ENCODE measurements around the gene EXOC4. TPM values are rescaled to one million over a fixed set of nuclear protein-coding genes. Genes with fewer than 3 reads are reported as not detected.

Gene EXOC4
- total RNA-seq, 1 experiment from 2014 or later, result 75.8 TPM

GRCh38 chr7:133712544-133712943 lies 459.7 kb downstream of the EXOC4 start:
- Histone ChIP-seq H3K9me3 (ENCODE audit: control insufficient read depth, low read depth, low read length) (no peaks in the 10 kb centered on the region), H3K27ac (ENCODE audit: insufficient read length, low read depth, low read length) (no peak overlapping the region), H3K79me2 (ENCODE audit: insufficient read depth, low read length) (no peaks in the 10 kb centered on the region), H2BK120ac (ENCODE audit: low read depth, low read length, poor library complexity, severe bottlenecking) (no peak overlapping the region), H2AFZ (ENCODE audit: low read length) (no peak overlapping the region), H4K20me1 (ENCODE audit: control insufficient read depth, insufficient read depth, insufficient read length) (no peaks in the 10 kb centered on the region), H3K27me3 (ENCODE audit: insufficient read depth, low read length) (no peaks in the 10 kb centered on the region), H3T11ph (ENCODE audit: low read length) (no peak overlapping the region), H4K91ac (ENCODE audit: insufficient read length, low read depth, low read length) (no peak overlapping the region), H3K14ac (ENCODE audit: insufficient read depth, low read length) (no peak overlapping the region), H3K4me2 (ENCODE audit: insufficient read depth, insufficient read length, low read length) (no peak overlapping the region), H3K9ac (ENCODE audit: extremely low read depth, insufficient read length, low read length) (no peak overlapping the region), H3K23ac (ENCODE audit: insufficient read length, low read depth, low read length) (no peak overlapping the region), H3K4ac (ENCODE audit: low read depth, low read length) (no peak overlapping the region), H3K18ac (ENCODE audit: insufficient read length, low read depth, low read length) (no peak overlapping the region), H2BK5ac (ENCODE audit: insufficient read length, low read length) (no peak overlapping the region), H4K5ac (ENCODE audit: insufficient read length, low read depth, low read length) (no peak overlapping the region), H3K4me1 (ENCODE audit: insufficient read depth, low read length) (no peaks in the 10 kb centered on the region), H2BK20ac (ENCODE audit: low read depth, low read length, poor library complexity, severe bottlenecking) (no peak overlapping the region), H3K56ac (ENCODE audit: insufficient read length, low read depth, low read length) (no peak overlapping the region), H3K79me1 (ENCODE audit: insufficient read depth, low read depth, low read length, poor library complexity, severe bottlenecking) (no peaks in the 10 kb centered on the region), H2BK15ac (ENCODE audit: low read depth, low read length) (no peak overlapping the region), H2BK12ac (ENCODE audit: insufficient read length, low read depth, low read length) (no peak overlapping the region), H3K23me2 (ENCODE audit: insufficient read length, low read depth, low read length, poor library complexity, severe bottlenecking) (no peaks in the 10 kb centered on the region), H2AK5ac (ENCODE audit: insufficient read length, low read length) (no peak overlapping the region), H4K8ac (replicated peaks; ENCODE audit: insufficient read length, low read depth, low read length) (no peak overlapping the region)
- DNase-seq, result no peak
- Mint-ChIP-seq H3K36me3 (ENCODE audit: insufficient read depth in 1 of 3, low read depth in 3 of 3) (no peaks in the 10 kb centered on the region), H3K4me1 (no peaks in the 10 kb centered on the region), H3K4me3 (no peak overlapping the region), H3K9me3 (no peaks in the 10 kb centered on the region), H3K27ac (no peak overlapping the region), H3K27me3 (ENCODE audit: low read depth) (no peaks in the 10 kb centered on the region)
- no CpG with 5 or more reads among the region's 2 CpGs for WGBS (ENCODE audit: extremely low coverage, insufficient read length, low lambda C conversion rate)
- TF ChIP-seq, protein P1, sequence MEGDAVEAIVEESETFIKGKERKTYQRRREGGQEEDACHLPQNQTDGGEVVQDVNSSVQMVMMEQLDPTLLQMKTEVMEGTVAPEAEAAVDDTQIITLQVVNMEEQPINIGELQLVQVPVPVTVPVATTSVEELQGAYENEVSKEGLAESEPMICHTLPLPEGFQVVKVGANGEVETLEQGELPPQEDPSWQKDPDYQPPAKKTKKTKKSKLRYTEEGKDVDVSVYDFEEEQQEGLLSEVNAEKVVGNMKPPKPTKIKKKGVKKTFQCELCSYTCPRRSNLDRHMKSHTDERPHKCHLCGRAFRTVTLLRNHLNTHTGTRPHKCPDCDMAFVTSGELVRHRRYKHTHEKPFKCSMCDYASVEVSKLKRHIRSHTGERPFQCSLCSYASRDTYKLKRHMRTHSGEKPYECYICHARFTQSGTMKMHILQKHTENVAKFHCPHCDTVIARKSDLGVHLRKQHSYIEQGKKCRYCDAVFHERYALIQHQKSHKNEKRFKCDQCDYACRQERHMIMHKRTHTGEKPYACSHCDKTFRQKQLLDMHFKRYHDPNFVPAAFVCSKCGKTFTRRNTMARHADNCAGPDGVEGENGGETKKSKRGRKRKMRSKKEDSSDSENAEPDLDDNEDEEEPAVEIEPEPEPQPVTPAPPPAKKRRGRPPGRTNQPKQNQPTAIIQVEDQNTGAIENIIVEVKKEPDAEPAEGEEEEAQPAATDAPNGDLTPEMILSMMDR (conservative IDR thresholded peaks at IDR 0.05), result no peak
